NCI-H2107 treated with DMSO at 0.1 percent for 48 hours (cell line): ENCODE data around the gene MAGEA2.
"Not testable (repeated sequence)": the region's sequence is repeated elsewhere in the genome, so short reads cannot be mapped to it uniquely, and the experiment has no call there.

Source experiments
- DNase-seq: peaks from one replicate; lab custom pipeline; 2025; ENCODE audit not compliant: unreplicated experiment; lab: John Stamatoyannopoulos, UW

The MAGEA2 gene

GRCh38 chrX:152709173-152709572, 44.5 kb downstream of the MAGEA2 start, which contains the start of gene CSAG2:
Gene CSAG2 (minus strand): TSS chrX:152709273. CDS start chrX:152709112, 161 bp downstream.
- not testable (repeated sequence) for DNase-seq

GRCh38 chrX:152706500-152706899, 47.1 kb downstream of the MAGEA2 start:
- not testable (repeated sequence) for DNase-seq

- not testable (repeated sequence) for DNase-seq
Measured at GRCh38 chrX:152700390-152700789, 53.3 kb downstream of the MAGEA2 start.
